ENCODE data around the gene BCAM. TPM values are rescaled to one million over a fixed set of nuclear protein-coding genes. Genes with fewer than 3 reads are reported as not detected.
A peak's percentile ranks its signal among the peaks of the same experiment; 100 is the strongest.
"Not testable (repeated sequence)": the region's sequence is repeated elsewhere in the genome, so short reads cannot be mapped to it uniquely, and the experiment has no call there.

Gene BCAM
- total RNA-seq, 1 experiment from 2014 or later = 13.4 TPM

DNA sequence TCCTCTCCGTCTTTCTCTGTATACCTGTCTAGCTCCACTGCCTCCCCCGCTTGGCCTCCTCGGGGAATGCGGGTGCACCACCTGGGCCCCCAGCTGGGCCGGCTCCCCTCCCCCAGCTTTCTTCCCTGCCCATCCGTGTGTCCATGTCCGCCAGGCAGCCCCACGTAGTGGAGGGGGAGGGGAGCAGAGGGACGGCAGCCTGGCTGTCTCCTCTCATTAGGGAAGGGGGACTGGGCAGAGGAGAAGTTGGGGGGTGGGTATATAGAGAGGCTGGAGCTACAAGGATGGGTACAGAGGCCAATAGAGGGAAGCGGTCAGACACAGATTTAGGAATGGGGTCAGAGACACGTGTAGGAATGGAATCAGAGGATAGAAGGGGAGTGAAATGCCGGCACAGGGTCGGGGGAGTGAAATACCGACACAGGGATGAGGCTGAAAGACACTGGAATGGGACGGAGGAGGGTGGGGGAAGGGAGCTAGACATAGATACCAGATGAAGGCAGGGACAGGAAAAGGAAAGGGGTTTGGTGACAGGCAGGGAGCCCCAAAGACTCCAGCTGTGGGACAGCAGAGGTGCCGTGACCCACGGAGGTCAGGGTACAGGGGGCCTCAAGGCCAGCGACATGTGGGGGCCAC, 40.0 kb downstream of the BCAM start:
- no peak for DNase-seq (ENCODE audit: low read depth)

DNA sequence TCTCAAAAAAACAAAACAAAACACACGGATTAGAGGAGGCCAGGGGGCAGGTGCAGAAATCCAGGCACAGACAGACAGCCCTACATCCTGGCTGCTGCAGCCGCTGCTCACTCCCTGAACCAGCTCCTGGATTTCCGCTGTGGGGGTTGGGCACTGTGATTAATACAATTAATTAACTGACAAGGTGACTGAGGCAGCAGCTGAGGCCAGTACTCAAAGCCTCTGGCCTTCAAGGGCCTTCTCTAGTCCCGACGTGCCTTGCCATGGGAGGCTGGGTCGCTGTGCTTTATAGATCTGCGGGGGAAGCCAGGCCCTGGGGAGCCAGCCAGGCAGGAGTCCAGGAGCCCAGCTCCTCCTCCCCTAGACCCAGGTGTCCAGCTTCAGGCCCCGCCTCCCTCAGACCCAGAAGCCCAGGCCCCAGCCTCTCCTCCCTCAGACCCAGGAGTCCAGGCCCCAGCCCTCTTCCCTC, 41.8 kb downstream of the BCAM start:
- DNase-seq (ENCODE audit: low read depth) = no peak

DNA sequence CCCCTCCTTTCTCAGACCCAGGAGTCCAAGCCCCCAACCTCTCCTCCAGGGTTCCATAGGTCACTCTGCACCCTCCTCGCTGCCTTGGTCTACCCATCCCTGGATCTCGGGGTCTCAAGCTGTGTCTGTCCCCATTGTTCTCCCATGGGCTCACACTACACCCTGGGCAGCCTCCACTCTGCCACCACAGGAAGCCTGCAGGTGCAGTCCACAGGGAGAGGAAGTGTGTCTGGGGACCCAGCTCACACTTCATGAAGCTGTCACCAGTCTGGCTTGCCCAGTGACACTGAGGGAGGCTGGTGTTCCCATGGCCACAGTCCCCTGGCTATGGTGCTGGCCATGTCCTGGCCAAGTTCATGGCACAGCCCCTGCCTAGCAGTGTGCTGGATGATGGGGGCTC, 42.5 kb downstream of the BCAM start:
- DNase-seq (ENCODE audit: low read depth) = no peak

DNA sequence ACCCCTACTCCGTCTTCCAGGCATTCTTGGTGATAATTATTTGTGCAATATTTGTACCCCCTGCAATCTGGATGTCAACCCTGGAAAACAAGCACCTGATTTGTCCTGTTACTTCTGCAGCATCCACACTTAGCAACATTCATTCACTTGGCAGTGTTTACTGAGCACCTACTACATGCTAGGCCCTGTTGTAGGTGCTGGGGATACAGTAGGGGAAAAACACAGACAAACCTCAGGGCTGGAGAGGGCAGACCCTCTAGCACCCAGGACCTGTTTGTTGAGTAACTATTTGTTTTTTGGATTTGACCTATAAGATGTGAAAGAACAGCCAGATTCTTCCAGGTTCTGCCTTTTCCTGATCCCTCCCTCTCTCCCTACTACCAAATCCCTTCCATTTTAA, 46.7 kb downstream of the BCAM start:
- DNase-seq (ENCODE audit: low read depth) = no peak

DNA sequence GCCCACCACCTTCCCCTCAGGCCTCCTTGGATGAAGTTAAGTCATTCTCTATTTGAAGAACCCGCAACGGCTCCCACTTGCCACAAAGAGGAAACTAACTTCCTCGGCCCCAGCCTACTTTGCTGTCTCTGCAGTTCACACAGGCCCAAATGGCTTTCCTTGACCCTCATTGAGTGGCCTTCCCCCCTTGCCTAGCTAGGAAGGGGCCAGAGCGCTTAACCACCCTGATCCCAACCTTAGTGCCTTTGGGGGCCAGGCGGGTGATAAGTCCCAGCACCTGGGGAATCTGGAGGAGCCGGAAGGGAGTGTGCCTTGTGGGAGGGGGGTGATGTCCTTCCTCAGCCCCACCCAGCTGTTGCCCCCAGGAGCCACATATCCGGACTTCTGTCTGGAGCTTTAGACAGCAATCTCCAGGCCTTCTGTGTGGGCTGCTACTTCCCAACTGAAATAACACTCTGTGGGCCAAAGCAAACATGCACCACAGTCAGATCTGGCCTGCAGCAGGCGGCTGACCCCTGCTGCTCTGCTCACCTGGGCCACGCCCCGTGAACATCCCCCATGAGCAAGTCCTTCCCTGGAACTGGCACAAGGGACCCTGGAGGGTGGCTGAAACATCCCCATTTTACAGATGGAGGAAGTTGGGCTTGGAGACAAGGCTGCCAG, 47.6 kb downstream of the BCAM start:
- peak; percentile 70 for DNase-seq (ENCODE audit: low read depth)

DNA sequence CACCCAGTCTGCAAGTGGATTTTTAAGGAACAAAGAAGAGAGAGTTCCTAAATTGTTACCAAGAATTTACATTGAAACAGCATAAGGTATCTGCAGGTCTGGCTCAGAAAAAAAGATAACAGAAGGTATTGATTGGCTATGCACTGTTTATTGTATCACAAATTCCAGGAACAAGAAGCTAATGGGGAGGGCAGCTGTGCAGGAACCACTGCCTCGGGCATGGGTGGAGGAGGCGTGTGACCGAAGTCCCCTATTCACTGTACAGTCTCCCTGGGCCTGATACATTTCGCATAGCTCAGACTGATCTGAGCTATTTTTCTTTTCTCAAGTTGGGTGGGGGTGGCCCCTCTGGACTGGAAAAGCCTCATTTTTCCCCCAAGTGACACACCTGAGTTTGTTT, 48.9 kb downstream of the BCAM start:
- DNase-seq (ENCODE audit: low read depth) = no peak

DNA sequence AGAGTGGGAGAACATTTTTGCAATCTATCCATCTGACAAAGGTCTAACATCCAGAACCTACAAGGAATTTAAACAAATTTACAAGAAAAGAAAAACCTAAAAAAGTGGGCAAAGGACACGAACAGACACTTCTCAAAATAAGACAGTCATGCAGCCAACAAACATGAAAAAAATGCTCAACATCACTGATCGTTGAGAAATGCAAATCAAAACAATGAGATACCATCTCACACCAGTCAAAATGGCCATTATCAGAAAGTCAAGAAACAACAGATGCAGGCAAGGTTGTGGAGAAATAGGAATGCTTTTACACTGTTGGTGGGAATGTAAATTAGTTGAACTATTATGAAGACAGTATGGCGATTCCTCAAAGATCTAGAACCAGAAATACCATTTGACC, 52.7 kb downstream of the BCAM start:
- not testable (repeated sequence) for DNase-seq (ENCODE audit: low read depth)

DNA sequence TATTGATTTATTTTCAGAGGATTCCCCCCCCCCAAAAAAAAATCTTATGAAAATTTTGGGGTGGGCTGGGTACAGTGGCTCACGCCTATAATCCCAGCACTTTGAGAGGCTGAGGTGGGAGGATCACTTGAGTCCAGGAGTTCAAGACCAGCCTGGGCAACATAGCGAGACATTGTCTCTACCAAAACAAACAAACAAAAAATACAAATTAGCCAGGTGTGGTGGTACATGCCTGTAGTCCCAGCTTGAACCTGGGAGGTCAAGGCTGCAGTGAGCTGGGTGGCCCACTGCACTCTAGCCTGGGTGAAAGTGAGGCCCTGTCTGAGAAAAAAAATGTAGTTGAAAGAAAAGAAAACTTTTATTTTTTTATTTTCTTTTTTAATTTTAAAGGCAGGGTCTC, 55.1 kb downstream of the BCAM start:
- DNase-seq (ENCODE audit: low read depth) = no peak

DNA sequence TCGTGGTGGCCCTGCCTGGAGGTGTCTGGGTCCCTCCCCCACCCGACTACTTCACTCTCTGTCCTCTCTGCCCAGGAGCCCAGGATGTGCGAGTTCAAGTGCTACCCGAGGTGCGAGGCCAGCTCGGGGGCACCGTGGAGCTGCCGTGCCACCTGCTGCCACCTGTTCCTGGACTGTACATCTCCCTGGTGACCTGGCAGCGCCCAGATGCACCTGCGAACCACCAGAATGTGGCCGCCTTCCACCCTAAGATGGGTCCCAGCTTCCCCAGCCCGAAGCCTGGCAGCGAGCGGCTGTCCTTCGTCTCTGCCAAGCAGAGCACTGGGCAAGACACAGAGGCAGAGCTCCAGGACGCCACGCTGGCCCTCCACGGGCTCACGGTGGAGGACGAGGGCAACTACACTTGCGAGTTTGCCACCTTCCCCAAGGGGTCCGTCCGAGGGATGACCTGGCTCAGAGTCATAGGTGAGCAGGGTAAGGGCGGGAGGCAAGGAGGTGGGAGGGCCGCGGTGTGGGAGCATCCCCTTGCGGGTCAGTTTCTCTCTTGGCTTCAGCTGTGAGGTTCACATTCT, 56.4 kb downstream of the BCAM start:
- no peak for DNase-seq (ENCODE audit: low read depth)

DNA sequence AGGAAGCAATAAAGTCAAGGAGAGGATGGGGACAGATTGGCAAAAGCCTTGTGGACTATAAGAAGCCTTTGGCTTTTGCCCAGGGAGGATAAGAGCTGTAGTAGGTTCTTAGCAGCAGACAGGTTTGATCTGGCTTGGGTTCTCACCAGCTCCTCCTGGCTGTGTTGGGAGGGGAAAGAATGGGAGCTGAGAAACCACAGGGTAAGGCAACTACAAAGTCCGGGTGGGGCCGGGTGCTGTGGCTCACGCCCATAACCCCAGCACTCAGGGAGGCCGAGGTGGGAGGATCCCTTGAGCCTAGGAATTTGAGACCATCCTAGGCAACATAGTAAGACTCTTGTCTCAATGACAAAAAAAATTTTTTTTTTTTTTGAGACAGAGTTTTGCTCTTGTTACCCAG, 57.8 kb downstream of the BCAM start:
- no peak for DNase-seq (ENCODE audit: low read depth)

DNA sequence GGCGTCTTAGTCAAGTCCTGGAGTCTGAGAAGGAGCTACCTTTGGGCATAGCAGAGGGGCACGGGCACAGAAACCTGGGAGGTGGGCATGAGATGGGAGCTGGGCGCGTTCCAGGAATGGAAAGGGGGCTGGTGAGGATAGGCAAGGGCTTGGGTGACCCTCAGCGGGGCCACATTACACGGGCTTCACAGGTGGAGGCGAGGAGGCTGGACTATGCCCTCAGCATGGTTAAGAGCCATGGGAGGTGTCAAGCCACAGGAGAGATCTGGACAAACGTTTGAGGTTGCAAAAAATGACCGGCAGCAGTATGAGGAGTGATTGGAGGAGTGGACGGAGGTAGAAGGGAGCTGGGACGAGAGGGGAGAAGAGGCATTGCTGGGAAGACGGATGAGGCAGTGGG, 58.7 kb downstream of the BCAM start:
- no peak for DNase-seq (ENCODE audit: low read depth)

DNA sequence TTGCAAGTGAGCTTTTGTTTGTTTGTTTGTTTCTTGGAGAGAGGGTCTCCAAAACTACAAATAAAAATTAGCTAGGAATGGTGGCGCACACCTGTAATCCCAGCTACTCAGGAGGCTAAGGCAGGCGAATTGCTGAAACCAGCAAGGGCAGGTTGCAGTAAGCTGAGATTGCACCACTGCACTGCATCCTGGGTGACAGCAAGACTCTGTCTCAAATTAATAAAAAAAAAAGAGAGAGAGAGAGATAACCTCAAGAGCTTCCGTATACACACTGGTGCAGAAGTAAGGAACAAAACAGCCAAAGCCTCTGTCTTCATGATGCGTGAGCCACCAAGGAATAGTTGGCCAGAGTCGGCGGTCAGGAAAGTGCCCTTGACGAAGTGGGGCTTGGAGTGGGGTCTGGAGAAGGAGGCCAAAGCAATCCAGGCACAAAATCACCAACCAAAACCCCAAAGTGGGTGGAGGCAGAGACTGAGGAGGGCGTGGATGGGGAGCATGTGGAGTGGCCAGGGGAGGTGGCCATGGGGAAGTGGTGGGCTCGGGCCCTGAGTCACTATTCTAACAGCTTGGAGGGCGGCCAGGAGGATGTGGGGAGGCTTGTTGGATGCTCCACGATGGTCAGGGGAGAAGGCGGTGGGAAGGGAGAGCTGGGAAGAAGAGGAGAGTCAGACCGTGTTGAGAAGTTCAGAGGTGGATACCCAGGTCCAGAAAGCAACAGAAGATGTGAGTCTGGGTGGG, 61.0 kb downstream of the BCAM start:
- peak; percentile 97 for DNase-seq (ENCODE audit: low read depth)

Other genes with a start within 250 kb of the BCAM start
- gene IGSF23, start 195.5 kb upstream of the BCAM start, total RNA-seq (2014; rRNA removed; shearing (Covaris generic)) = not detected in 2 replicates
- 74.5 and 78.3 TPM in 2 replicates for gene PVR, start 165.2 kb upstream of the BCAM start, total RNA-seq (2014; rRNA removed; shearing (Covaris generic))
- 0.23 and 0.42 TPM in 2 replicates for gene CEACAM19, start 137.6 kb upstream of the BCAM start, total RNA-seq (2014; rRNA removed; shearing (Covaris generic))
- gene CEACAM16, start 110.0 kb upstream of the BCAM start, total RNA-seq (2014; rRNA removed; shearing (Covaris generic)) = not detected in 2 replicates
- gene BCL3, start 60.4 kb upstream of the BCAM start, total RNA-seq (2014; rRNA removed; shearing (Covaris generic)) = 7.6 and 9.3 TPM in 2 replicates
- gene CBLC, start 31.2 kb upstream of the BCAM start, total RNA-seq (2014; rRNA removed; shearing (Covaris generic)) = not detected in 2 replicates
- gene NECTIN2, start 37.2 kb downstream of the BCAM start, total RNA-seq (2014; rRNA removed; shearing (Covaris generic)) = 66.4 and 73.7 TPM in 2 replicates
- gene TOMM40, start 82.2 kb downstream of the BCAM start, total RNA-seq (2014; rRNA removed; shearing (Covaris generic)) = 170 and 179 TPM in 2 replicates
- 0.86 and 1.6 TPM in 2 replicates for gene APOE, start 96.7 kb downstream of the BCAM start, total RNA-seq (2014; rRNA removed; shearing (Covaris generic))
- gene APOC1, start 105.5 kb downstream of the BCAM start, total RNA-seq (2014; rRNA removed; shearing (Covaris generic)) = 4.4 and 24.5 TPM in 2 replicates
- not detected in 2 replicates for gene APOC4, start 133.1 kb downstream of the BCAM start, total RNA-seq (2014; rRNA removed; shearing (Covaris generic))
- not detected in 2 replicates for gene APOC2, start 136.9 kb downstream of the BCAM start, total RNA-seq (2014; rRNA removed; shearing (Covaris generic))
- gene CLPTM1, start 146.3 kb downstream of the BCAM start, total RNA-seq (2014; rRNA removed; shearing (Covaris generic)) = 12.9 and 17.3 TPM in 2 replicates
- gene RELB, start 192.4 kb downstream of the BCAM start, total RNA-seq (2014; rRNA removed; shearing (Covaris generic)) = 15.5 and 25.3 TPM in 2 replicates
- 61.6 and 80.7 TPM in 2 replicates for gene CLASRP, start 229.9 kb downstream of the BCAM start, total RNA-seq (2014; rRNA removed; shearing (Covaris generic))

Data from Daoy (cell line).